ENCODE measurements around the gene CD14.

- TF ChIP-seq CTCF (conservative IDR thresholded peaks at IDR 0.05; ENCODE audit: low read depth, low read length): no peak
- TF ChIP-seq EZH2 (IDR thresholded peaks at IDR 0.05; ENCODE audit: borderline replicate concordance, low read depth, low read length, poor library complexity, severe bottlenecking): no peak
Measured at GRCh38 chr5:140603734-140604133, 29.2 kb downstream of the CD14 start.
